Ascending aorta (tissue), 2 donors: Measurements from ENCODE around the gene FAHD1. TPM values are rescaled to one million over a fixed set of nuclear protein-coding genes. Genes with fewer than 3 reads are reported as not detected.

Source experiments
- DNase-seq, 2 donors: peaks; one replicate each; pipeline ENCODE4 v3.0.0-alpha.2; 2019; ENCODE audit warnings: low spot score in 2 of 2
- H3K27ac ChIP-seq, 2 donors: fragments of 200-600 bp; sonication (generic); one replicate each; pipeline ENCODE4 v1.5.1; 2016 to 2017; ENCODE audit warnings: mild to moderate bottlenecking in 1 of 2
- H3K27me3 ChIP-seq: fragments of 200-600 bp; sonication (generic); one replicate; pipeline ENCODE4 v1.5.1; 2017
- H3K36me3 ChIP-seq, 2 donors: fragments of 200-600 bp; sonication (generic); one replicate each; pipeline ENCODE4 v1.5.1; 2016
- H3K4me1 ChIP-seq, 2 donors: fragments of 200-600 bp; sonication (generic); one replicate each; pipeline ENCODE4 v1.5.1; 2016 to 2017; ENCODE audit warnings: mild to moderate bottlenecking in 1 of 2
- H3K4me3 ChIP-seq, 2 donors: fragments of 200-600 bp; sonication (generic); one replicate each; pipeline ENCODE4 v1.5.1; 2016 to 2017; ENCODE audit warnings: mild to moderate bottlenecking in 1 of 2
- H3K9me3 ChIP-seq, 2 donors: fragments of 200-600 bp; sonication (generic); one replicate each; pipeline ENCODE4 v1.5.1; 2016
- intact Hi-C: fragments of 100-400 bp; cut with DNase I; formaldehyde crosslinking; loops from one replicate; pipeline ENCODE4 v1.15.1; 2023
- total RNA-seq: library from RNA; depleted of rRNA; stranded (reverse); fragments of >200 nt; gene quantifications from one replicate; pipeline ENCODE4 v1.1.0, GENCODE V29; 2016
- TF ChIP-seq, protein P1 (sequence below), 3 experiments: fragments of 200-600 bp in 2 of 3; fragments of 450-650 bp in 1 of 3; sonication (generic) in 2 of 3; IDR thresholded peaks; one replicate each; pipeline ENCODE4 v1.5.1; 2016 to 2019; ENCODE audit warnings: antibody characterized with exemption in 3 of 3, mild to moderate bottlenecking in 1 of 3, moderate library complexity in 1 of 3

FAHD1 gene
- total RNA-seq, 1 donor from 2014 or later, result 233 TPM

DNA sequence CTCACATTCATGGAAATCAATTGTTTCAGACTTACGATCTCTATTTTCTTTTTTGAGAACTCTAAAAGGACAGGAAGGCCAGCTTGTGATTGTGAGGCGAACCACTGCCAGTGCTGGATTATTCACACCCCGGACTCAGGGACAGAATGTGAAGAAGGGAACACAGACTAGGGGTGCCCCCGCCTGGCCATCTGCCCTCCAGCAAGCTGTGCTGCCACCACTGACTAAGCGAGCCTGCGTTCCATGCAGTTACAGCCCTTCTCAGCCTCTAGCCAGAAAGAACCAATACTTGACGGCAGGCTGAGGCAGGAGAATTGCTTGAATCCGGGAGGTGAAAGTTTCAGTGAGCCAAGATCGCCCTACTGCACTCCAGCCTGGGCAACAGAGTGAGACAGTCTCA lies 3.2 kb upstream of the FAHD1 start:
- intact Hi-C loops, result no loop called here
- Histone ChIP-seq H3K4me3 (no peak overlapping the region), H3K4me1 (peaks cover 12 to 31% of the 10 kb centered on the region in 2 donors), H3K9me3 (no peaks in the 10 kb centered on the region), H3K27me3 (no peaks in the 10 kb centered on the region), H3K36me3 (peaks cover 34 to 43% of the 10 kb centered on the region in 2 donors), H3K27ac (no peak overlapping the region)
- no peak for DNase-seq
- TF ChIP-seq, protein P1, sequence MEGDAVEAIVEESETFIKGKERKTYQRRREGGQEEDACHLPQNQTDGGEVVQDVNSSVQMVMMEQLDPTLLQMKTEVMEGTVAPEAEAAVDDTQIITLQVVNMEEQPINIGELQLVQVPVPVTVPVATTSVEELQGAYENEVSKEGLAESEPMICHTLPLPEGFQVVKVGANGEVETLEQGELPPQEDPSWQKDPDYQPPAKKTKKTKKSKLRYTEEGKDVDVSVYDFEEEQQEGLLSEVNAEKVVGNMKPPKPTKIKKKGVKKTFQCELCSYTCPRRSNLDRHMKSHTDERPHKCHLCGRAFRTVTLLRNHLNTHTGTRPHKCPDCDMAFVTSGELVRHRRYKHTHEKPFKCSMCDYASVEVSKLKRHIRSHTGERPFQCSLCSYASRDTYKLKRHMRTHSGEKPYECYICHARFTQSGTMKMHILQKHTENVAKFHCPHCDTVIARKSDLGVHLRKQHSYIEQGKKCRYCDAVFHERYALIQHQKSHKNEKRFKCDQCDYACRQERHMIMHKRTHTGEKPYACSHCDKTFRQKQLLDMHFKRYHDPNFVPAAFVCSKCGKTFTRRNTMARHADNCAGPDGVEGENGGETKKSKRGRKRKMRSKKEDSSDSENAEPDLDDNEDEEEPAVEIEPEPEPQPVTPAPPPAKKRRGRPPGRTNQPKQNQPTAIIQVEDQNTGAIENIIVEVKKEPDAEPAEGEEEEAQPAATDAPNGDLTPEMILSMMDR (IDR thresholded peaks at IDR 0.05), result no peak

DNA sequence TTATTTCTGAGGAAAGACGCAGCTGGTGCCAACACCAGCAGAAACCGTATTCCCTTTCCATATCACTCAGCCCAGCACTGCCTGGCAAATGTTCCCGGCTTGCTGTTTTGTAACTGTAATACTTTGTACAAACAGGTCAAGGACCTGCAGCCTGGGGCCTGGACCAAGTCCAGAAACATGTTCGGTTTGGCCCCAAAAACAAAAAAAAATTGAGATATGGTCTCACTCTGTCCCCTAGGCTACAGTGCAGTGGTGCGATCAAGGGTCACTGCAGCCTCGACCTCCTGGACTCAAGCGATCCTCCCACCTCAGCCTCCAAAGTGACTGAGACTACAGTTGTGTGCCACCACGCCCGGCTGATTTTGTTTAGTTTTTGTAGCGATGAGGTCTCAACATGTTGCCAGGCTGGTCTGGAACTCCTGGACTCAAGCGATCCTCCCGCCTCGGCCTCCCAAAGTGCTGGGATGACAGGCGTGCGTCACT lies 1.6 kb upstream of the FAHD1 start:
- TF ChIP-seq, protein P1 (IDR thresholded peaks at IDR 0.05), result no peak
- Histone ChIP-seq H3K4me1 (peaks cover 12 to 37% of the 10 kb centered on the region in 2 donors), H3K36me3 (peaks cover 26 to 29% of the 10 kb centered on the region in 2 donors), H3K27ac (peak overlapping the region in 1 of 2 donors; percentile 72), H3K4me3 (peak overlapping the region; percentile 72 to 81), H3K27me3 (no peaks in the 10 kb centered on the region), H3K9me3 (no peaks in the 10 kb centered on the region)
- DNase-seq, result no peak
- intact Hi-C loops, result loop anchor here (5.0 kb wide), 1 partner anchor 213 kb away; the partner anchor contains the start of genes CRAMP1 and IFT140

DNA sequence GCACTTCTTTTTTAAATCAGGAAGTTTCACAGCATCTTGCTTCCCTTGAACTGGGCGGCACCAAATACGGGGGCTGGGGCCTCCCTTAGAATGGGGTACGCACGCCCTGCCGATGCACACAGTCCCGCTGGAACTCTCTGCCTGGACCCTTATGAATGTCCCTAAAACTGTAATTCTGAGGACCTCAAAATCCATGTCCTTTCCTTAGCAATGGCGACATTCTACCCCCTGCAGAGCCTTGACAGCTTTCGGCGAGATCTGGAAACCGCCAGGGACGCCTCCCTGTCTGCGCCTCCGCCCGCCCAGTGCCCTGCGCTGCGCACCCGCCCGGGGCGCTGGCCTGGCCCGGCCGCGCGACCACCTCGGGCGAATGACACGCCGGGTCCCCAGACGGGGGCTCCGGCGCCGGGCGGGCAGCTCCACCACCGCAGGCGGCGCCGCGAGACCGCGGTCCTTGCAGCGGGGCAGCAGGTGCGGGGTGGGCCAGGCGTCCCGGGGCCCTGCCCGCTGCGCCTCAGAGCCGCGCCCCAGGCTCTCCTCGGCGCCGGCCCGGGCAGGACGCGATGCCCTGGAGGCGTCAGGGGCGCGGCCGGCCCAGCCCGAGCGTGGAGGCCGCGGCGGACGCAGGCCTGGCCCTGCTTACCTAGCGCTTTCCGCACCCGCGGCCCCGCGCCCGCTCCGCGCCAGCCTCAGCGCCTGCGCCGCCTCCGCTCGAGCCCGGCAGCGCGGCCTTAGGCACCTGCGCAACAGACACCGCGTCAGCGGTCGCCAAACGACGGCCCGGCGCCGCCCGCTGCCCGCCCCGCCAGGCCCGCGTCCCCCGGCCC lies 929 bp upstream of the FAHD1 start:
- H3K27me3 ChIP-seq, result no peaks in the 10 kb centered on the region
- intact Hi-C loops, result loop anchor here (1.0 to 5.0 kb wide), 5 partner anchors 43 to 397 kb away; partner anchors contain the start of genes CRAMP1, E4F1, EME2 and IFT140
- DNase-seq, result no peak

DNA sequence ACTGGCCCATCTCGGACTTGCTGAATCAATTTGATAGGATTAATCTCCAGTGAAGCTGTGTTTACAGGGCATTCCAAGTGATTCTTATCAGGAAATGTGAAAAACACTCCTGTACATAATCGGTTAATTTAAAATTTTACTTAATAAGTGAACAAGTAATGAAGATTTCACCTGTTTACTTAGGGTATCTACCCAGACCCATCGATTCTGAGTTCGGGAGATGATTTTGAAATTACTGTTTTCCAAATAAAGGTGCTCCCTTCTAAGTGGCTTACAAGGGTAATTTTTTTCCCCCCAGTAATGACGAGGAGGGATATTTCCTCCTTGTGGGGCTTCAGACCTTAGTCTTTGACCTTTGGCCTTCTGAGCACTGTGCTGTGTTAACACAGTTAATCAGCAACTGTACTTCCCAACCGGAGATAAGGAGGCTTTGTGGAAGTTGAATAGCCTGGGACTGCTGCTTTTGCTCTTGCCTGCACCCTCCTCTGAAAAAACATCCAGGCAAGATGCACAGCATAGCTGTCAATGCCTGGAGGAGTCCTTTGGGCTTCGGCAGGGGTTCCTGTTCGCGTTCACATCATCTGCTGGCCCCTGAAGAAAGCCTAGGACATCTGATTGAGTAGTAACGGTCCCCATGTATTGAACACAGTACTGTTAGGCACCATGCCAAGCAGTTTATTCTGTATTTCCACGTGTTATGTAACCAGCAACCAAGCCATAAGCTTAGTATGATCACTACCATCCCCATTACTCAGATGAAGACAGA lies 1.8 kb downstream of the FAHD1 start:
- Histone ChIP-seq H3K27me3 (no peaks in the 10 kb centered on the region), H3K4me3 (peak overlapping the region in 1 of 2 donors; percentile 72), H3K4me1 (peaks cover 12 to 37% of the 10 kb centered on the region in 2 donors), H3K9me3 (no peaks in the 10 kb centered on the region), H3K36me3 (peaks cover 3 to 4% of the 10 kb centered on the region in 2 donors), H3K27ac (no peak overlapping the region)
- intact Hi-C loops, result loop anchor here (5.0 kb wide), 1 partner anchor 217 kb away; the partner anchor contains the start of genes CRAMP1 and IFT140
- TF ChIP-seq, protein P1 (IDR thresholded peaks at IDR 0.05), result no peak
- no peak for DNase-seq

More for the DNA sequence above, 929 bp upstream of the FAHD1 start:
- peak overlapping the region; percentile 72 to 81 for H3K4me3 ChIP-seq
- H3K36me3 ChIP-seq, result peaks cover 20 to 22% of the 10 kb centered on the region in 2 donors
- TF ChIP-seq, protein P1 (IDR thresholded peaks at IDR 0.05), result peak in 1 of 3 experiments; percentile 45
- H3K4me1 ChIP-seq, result peaks cover 12 to 37% of the 10 kb centered on the region in 2 donors
- peak overlapping the region; percentile 70 to 72 for H3K27ac ChIP-seq
- H3K9me3 ChIP-seq, result no peaks in the 10 kb centered on the region

DNA sequence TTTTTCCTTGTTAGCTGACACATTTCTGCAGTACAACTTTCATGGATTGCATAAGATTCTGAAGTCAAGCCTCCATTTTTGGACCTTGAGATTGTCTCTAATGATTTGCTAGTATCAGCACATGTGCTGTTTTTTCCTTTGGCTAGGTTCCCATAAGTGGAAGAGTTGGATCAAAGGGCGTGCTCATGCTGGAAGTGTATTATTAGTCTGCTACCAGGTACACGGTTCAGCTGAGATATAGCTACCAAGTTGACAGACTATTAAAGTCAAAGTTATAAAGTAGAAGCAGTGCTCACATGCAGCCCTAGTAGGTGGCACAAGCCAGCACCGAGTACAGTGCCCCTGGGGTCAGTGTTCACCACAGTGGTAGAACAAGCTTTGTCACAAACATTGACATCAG lies 3.2 kb downstream of the FAHD1 start:
- H3K4me1 ChIP-seq, result peaks cover 11 to 27% of the 10 kb centered on the region in 2 donors
- no peak for DNase-seq
- intact Hi-C loops, result no loop called here
- H3K4me3 ChIP-seq, result no peak overlapping the region
- TF ChIP-seq, protein P1 (IDR thresholded peaks at IDR 0.05), result no peak
- peaks cover 3 to 4% of the 10 kb centered on the region in 2 donors for H3K36me3 ChIP-seq
- H3K27ac ChIP-seq, result no peak overlapping the region
- H3K27me3 ChIP-seq, result no peaks in the 10 kb centered on the region
- H3K9me3 ChIP-seq, result no peaks in the 10 kb centered on the region
